HepG2 (cell line): ENCODE data around the gene SRSF10. TPM values are rescaled to one million over a fixed set of nuclear protein-coding genes. Genes with fewer than 3 reads are reported as not detected.

Source experiments
- HNF4A ChIP-seq: sonication (generic); formaldehyde crosslinking; IDR thresholded peaks from 2 replicates; pipeline ENCODE4 v1.4.0; 2020; ENCODE audit warnings: missing genetic modification reagents
- HOXD1 ChIP-seq: sonication (generic); formaldehyde crosslinking; IDR thresholded peaks from 2 replicates; pipeline ENCODE4 v1.5.0; 2020; ENCODE audit warnings: missing genetic modification reagents
- KMT2A ChIP-seq: sonication (generic); formaldehyde crosslinking; IDR thresholded peaks from 2 replicates; pipeline ENCODE4 v1.4.0; 2020; ENCODE audit warnings: missing genetic modification reagents
- SMYD3 ChIP-seq: sonication (generic); formaldehyde crosslinking; IDR thresholded peaks from 2 replicates; pipeline ENCODE4 v1.8.1; 2023; ENCODE audit warnings: mild to moderate bottlenecking, missing genetic modification reagents
- SNAPC2 ChIP-seq: sonication (generic); formaldehyde crosslinking; IDR thresholded peaks from 2 replicates; pipeline ENCODE4 v1.8.1; 2022; ENCODE audit warnings: mild to moderate bottlenecking, missing genetic modification reagents
- ZFP36L2 ChIP-seq: sonication (generic); formaldehyde crosslinking; IDR thresholded peaks from 2 replicates; pipeline ENCODE4 v1.4.0; 2020; ENCODE audit warnings: missing genetic modification reagents
- ZNF235 ChIP-seq: sonication (generic); formaldehyde crosslinking; IDR thresholded peaks from 2 replicates; pipeline ENCODE4 v1.8.1; 2023; ENCODE audit warnings: mild to moderate bottlenecking, missing genetic modification reagents, borderline replicate concordance
- ZNF431 ChIP-seq: sonication (generic); formaldehyde crosslinking; IDR thresholded peaks from 2 replicates; pipeline ENCODE4 v1.9.0; 2022; ENCODE audit warnings: missing genetic modification reagents, low read depth, mild to moderate bottlenecking, borderline replicate concordance
- ZNF556 ChIP-seq: sonication (generic); formaldehyde crosslinking; IDR thresholded peaks from 2 replicates; pipeline ENCODE4 v1.4.0; 2020; ENCODE audit warnings: mild to moderate bottlenecking, missing genetic modification reagents, borderline replicate concordance
- ZNF891 ChIP-seq: sonication (generic); formaldehyde crosslinking; IDR thresholded peaks from 2 replicates; pipeline ENCODE4 v1.5.0; 2020; ENCODE audit warnings: mild to moderate bottlenecking, missing genetic modification reagents
- ZSCAN20 ChIP-seq: sonication (generic); formaldehyde crosslinking; IDR thresholded peaks from 2 replicates; pipeline ENCODE4 v1.4.0; 2020; ENCODE audit warnings: missing genetic modification reagents, mild to moderate bottlenecking, borderline replicate concordance
- polyA plus RNA-seq, 8 experiments: library from polyadenylated mRNA; depleted of rRNA in 3 of 8; stranded (reverse) in 7 of 8; unstranded in 1 of 8; fragments of >200 nt; fragmentation: Illumina TruSeq in 4 of 8; extraction: Trizol in 4 of 8; gene quantifications; 2 replicates each; pipeline versions ENCODE4 v1.2.1 to v1.2.3, GENCODE V29; 2011 to 2016; ENCODE audit warnings: low read depth in 4 of 8, missing spikeins in 1 of 8, mixed read lengths in 1 of 8; ENCODE audit not compliant: insufficient read depth in 1 of 8
- total RNA-seq, 5 experiments: library from RNA; depleted of rRNA; stranded (reverse); fragments of >200 nt; fragmentation: Illumina TruSeq; extraction: Trizol; gene quantifications; 2 replicates each; pipeline ENCODE4 v1.2.3, GENCODE V29; 2016; ENCODE audit warnings: low read depth in 1 of 5
- TF ChIP-seq, protein P1 (sequence below): sonication (generic); formaldehyde crosslinking; IDR thresholded peaks from 2 replicates; pipeline ENCODE4 v1.4.0; 2020; ENCODE audit warnings: missing genetic modification reagents, borderline replicate concordance
- TF ChIP-seq, protein P2 (sequence below): sonication (generic); formaldehyde crosslinking; IDR thresholded peaks from 2 replicates; pipeline ENCODE4 v1.5.0; 2020; ENCODE audit warnings: missing genetic modification reagents
- TF ChIP-seq, protein P3 (sequence below): sonication (generic); formaldehyde crosslinking; IDR thresholded peaks from 2 replicates; pipeline ENCODE4 v1.8.0; 2022; ENCODE audit warnings: mild to moderate bottlenecking, missing genetic modification reagents
- TF ChIP-seq, protein P4 (sequence below): sonication (generic); formaldehyde crosslinking; IDR thresholded peaks from 2 replicates; pipeline ENCODE4 v1.4.0; 2020; ENCODE audit warnings: missing genetic modification reagents
- TF ChIP-seq, protein P5 (sequence below): sonication (generic); formaldehyde crosslinking; IDR thresholded peaks from 2 replicates; pipeline ENCODE4 v1.8.0; 2022; ENCODE audit warnings: mild to moderate bottlenecking, missing genetic modification reagents; ENCODE audit not compliant: insufficient replicate concordance

SRSF10 gene
- total and polyA plus RNA-seq, 2 of the 13 experiments (the other 11 are each of a cell fraction or from before 2014, with no cell fraction given), result 126 to 186 TPM

DNA sequence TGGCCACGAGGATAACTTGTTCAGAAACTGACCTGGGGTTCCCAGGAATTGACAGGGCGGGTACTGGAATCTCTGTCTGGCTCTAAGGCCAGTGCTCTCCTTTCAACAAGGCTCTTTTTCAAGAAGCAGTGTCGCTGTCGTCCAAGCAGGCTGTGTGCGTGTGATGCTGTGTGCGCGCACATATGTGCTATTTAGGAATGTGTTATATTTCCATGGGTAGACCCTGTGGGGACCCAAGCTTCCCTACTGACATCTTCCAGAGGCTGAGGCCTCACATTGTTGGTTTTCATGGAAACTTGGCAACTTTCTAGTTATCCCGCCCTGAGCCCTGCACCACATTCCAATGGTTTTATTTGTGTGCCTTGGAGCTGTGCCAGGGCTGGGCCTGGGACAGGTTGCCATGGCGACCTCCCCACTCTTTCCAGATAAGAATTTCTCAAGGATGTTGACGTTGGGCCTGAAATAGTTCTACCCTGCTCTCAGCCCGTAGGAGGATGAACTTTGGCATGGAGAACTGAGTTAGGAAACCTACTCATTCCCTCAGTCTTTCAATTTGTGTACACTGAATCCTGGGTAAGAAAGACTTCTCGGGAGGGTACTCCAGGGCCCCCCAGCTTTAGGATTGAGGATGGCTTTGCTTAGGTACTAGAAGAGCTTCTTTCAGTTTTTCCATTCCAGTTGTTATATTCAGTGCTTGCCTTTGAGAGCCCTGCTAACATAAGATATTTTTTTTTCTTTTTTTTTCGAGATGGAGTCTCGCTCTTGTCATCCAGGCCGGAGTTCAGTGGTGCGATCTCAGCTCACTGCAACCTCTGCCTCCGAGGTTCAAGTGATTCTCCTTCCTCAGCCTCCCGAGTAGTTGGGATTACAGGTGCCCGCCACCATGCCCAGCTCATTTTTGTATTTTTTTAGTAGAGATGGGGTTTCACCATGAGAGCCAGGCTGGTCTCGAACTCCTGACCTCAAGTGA, 38.8 kb upstream of the SRSF10 start (continued):
- TF ChIP-seq KMT2A (CRISPR knock-in tag), result no peak
- TF ChIP-seq HOXD1, result no peak
- TF ChIP-seq SMYD3 (CRISPR knock-in tag), result peak; percentile 85; the same call in 1 of the 2 replicates
- no peak for TF ChIP-seq ZNF556
- TF ChIP-seq ZNF891 (CRISPR knock-in tag), result no peak
- TF ChIP-seq, protein P1, sequence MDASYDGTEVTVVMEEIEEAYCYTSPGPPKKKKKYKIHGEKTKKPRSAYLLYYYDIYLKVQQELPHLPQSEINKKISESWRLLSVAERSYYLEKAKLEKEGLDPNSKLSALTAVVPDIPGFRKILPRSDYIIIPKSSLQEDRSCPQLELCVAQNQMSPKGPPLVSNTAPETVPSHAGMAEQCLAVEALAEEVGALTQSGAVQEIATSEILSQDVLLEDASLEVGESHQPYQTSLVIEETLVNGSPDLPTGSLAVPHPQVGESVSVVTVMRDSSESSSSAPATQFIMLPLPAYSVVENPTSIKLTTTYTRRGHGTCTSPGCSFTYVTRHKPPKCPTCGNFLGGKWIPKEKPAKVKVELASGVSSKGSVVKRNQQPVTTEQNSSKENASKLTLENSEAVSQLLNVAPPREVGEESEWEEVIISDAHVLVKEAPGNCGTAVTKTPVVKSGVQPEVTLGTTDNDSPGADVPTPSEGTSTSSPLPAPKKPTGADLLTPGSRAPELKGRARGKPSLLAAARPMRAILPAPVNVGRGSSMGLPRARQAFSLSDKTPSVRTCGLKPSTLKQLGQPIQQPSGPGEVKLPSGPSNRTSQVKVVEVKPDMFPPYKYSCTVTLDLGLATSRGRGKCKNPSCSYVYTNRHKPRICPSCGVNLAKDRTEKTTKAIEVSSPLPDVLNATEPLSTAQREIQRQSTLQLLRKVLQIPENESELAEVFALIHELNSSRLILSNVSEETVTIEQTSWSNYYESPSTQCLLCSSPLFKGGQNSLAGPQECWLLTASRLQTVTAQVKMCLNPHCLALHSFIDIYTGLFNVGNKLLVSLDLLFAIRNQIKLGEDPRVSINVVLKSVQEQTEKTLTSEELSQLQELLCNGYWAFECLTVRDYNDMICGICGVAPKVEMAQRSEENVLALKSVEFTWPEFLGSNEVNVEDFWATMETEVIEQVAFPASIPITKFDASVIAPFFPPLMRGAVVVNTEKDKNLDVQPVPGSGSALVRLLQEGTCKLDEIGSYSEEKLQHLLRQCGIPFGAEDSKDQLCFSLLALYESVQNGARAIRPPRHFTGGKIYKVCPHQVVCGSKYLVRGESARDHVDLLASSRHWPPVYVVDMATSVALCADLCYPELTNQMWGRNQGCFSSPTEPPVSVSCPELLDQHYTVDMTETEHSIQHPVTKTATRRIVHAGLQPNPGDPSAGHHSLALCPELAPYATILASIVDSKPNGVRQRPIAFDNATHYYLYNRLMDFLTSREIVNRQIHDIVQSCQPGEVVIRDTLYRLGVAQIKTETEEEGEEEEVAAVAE (CRISPR knock-in tag), result no peak
- TF ChIP-seq, protein P2, sequence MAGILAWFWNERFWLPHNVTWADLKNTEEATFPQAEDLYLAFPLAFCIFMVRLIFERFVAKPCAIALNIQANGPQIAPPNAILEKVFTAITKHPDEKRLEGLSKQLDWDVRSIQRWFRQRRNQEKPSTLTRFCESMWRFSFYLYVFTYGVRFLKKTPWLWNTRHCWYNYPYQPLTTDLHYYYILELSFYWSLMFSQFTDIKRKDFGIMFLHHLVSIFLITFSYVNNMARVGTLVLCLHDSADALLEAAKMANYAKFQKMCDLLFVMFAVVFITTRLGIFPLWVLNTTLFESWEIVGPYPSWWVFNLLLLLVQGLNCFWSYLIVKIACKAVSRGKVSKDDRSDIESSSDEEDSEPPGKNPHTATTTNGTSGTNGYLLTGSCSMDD (CRISPR knock-in tag), result no peak
- peak; percentile 89 for TF ChIP-seq HNF4A (CRISPR knock-in tag)
- no peak for TF ChIP-seq ZFP36L2 (CRISPR knock-in tag)
- TF ChIP-seq, protein P3, sequence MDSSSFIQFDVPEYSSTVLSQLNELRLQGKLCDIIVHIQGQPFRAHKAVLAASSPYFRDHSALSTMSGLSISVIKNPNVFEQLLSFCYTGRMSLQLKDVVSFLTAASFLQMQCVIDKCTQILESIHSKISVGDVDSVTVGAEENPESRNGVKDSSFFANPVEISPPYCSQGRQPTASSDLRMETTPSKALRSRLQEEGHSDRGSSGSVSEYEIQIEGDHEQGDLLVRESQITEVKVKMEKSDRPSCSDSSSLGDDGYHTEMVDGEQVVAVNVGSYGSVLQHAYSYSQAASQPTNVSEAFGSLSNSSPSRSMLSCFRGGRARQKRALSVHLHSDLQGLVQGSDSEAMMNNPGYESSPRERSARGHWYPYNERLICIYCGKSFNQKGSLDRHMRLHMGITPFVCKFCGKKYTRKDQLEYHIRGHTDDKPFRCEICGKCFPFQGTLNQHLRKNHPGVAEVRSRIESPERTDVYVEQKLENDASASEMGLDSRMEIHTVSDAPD (CRISPR knock-in tag), result peak; percentile 80; the same call in 1 of the 2 replicates
- no peak; the same call in 1 of the 2 replicates for TF ChIP-seq ZSCAN20 (CRISPR knock-in tag)
- TF ChIP-seq ZNF235, result no peak
- no peak for TF ChIP-seq SNAPC2 (CRISPR knock-in tag)
- TF ChIP-seq ZNF431 (CRISPR knock-in tag), result no peak
- TF ChIP-seq, protein P4, sequence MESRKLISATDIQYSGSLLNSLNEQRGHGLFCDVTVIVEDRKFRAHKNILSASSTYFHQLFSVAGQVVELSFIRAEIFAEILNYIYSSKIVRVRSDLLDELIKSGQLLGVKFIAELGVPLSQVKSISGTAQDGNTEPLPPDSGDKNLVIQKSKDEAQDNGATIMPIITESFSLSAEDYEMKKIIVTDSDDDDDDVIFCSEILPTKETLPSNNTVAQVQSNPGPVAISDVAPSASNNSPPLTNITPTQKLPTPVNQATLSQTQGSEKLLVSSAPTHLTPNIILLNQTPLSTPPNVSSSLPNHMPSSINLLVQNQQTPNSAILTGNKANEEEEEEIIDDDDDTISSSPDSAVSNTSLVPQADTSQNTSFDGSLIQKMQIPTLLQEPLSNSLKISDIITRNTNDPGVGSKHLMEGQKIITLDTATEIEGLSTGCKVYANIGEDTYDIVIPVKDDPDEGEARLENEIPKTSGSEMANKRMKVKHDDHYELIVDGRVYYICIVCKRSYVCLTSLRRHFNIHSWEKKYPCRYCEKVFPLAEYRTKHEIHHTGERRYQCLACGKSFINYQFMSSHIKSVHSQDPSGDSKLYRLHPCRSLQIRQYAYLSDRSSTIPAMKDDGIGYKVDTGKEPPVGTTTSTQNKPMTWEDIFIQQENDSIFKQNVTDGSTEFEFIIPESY (CRISPR knock-in tag), result no peak
- TF ChIP-seq, protein P5, sequence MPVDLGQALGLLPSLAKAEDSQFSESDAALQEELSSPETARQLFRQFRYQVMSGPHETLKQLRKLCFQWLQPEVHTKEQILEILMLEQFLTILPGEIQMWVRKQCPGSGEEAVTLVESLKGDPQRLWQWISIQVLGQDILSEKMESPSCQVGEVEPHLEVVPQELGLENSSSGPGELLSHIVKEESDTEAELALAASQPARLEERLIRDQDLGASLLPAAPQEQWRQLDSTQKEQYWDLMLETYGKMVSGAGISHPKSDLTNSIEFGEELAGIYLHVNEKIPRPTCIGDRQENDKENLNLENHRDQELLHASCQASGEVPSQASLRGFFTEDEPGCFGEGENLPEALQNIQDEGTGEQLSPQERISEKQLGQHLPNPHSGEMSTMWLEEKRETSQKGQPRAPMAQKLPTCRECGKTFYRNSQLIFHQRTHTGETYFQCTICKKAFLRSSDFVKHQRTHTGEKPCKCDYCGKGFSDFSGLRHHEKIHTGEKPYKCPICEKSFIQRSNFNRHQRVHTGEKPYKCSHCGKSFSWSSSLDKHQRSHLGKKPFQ (CRISPR knock-in tag), result no peak
